HG03575 (cell line): ENCODE data around the gene OPCML.

Experiments used
- ATAC-seq: cut with Tn5 transposase; IDR thresholded peaks from one replicate; pipeline ENCODE4 v1.9.1; 2021; ENCODE audit not compliant: unreplicated experiment, insufficient number of reproducible peaks, low FRiP score; ENCODE audit errors: extremely low read depth

Gene OPCML

GRCh38 chr11:132999516-132999915 lies 532.8 kb downstream of the OPCML start:
- no peak for ATAC-seq

- ATAC-seq, result no peak
These were observed 533.3 kb downstream of the OPCML start for GRCh38 chr11:132999031-132999430.

GRCh38 chr11:132997396-132997795 lies 534.9 kb downstream of the OPCML start:
- ATAC-seq, result no peak

GRCh38 chr11:132994966-132995365 lies 537.3 kb downstream of the OPCML start:
- no peak for ATAC-seq

GRCh38 chr11:132993991-132994502 lies 538.3 kb downstream of the OPCML start:
- ATAC-seq, result no peak

GRCh38 chr11:132992838-132993631 lies 539.3 kb downstream of the OPCML start:
- ATAC-seq, result no peak

- ATAC-seq, result no peak
These were observed 543.9 kb downstream of the OPCML start for GRCh38 chr11:132988411-132988810.

- ATAC-seq, result no peak
These were observed 544.4 kb downstream of the OPCML start for GRCh38 chr11:132987936-132988335.

- no peak for ATAC-seq
These were observed 548.7 kb downstream of the OPCML start for GRCh38 chr11:132983641-132983978.

GRCh38 chr11:132982772-132983640 lies 549.3 kb downstream of the OPCML start:
- ATAC-seq, result no peak

- ATAC-seq, result no peak
These were observed 551.0 kb downstream of the OPCML start for GRCh38 chr11:132981131-132981956.

- ATAC-seq, result no peak
These were observed 551.6 kb downstream of the OPCML start for GRCh38 chr11:132980670-132981069.

- no peak for ATAC-seq
These were observed 554.6 kb downstream of the OPCML start for GRCh38 chr11:132977746-132978145.

- no peak for ATAC-seq
These were observed 555.1 kb downstream of the OPCML start for GRCh38 chr11:132977241-132977640.

- no peak for ATAC-seq
These were observed 556.2 kb downstream of the OPCML start for GRCh38 chr11:132976115-132976514.

GRCh38 chr11:132973686-132974085 lies 558.6 kb downstream of the OPCML start:
- ATAC-seq, result no peak

GRCh38 chr11:132972565-132972964 lies 559.7 kb downstream of the OPCML start:
- no peak for ATAC-seq

- no peak for ATAC-seq
These were observed 561.0 kb downstream of the OPCML start for GRCh38 chr11:132971351-132971750.

GRCh38 chr11:132969892-132970291 lies 562.4 kb downstream of the OPCML start:
- ATAC-seq, result no peak
